ENCODE measurements around the gene SUSD4. TPM values are rescaled to one million over a fixed set of nuclear protein-coding genes. Genes with fewer than 3 reads are reported as not detected.

The SUSD4 gene
- total RNA-seq, 2 experiments from 2014 or later, result 13.0 to 13.8 TPM

DNA sequence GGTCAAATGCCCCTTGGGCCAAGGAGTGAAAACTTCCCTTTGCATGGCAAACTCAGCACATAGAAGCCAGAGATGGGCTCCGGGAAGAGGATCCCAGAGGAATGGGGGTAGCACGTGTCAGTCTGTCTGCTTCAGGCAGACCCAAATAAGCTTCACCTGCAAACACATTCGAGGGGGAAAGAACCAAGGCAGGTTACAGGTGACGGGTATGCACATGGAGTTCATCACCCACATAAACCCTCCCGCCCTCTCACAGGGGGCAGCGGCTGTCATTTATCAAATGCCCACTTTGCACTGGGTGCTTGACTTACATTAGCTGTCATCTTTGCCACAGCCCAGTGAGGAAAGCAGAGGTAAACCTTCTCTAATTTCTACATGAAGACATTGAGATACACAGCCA lies 147.9 kb downstream of the SUSD4 start:
- Histone ChIP-seq H3K4me1 (ENCODE audit: insufficient read depth, low read length) (no peaks in the 10 kb centered on the region), H3K9me3 (ENCODE audit: control insufficient read depth in 1 of 2, insufficient read depth in 1 of 2, low read length in 2 of 2) (peaks cover 3 to 18% of the 10 kb centered on the region in 2 experiments), H3K27ac (ENCODE audit: low read depth in 1 of 2, low read length in 2 of 2) (no peak overlapping the region), H3K36me3 (ENCODE audit: insufficient read depth, low read length) (no peaks in the 10 kb centered on the region), H3K27me3 (ENCODE audit: control insufficient read depth in 1 of 2, insufficient read depth in 2 of 2, low read length in 2 of 2) (no peaks in the 10 kb centered on the region), H3K4me3 (ENCODE audit: low read length) (no peak overlapping the region)
- H3K4me3 Mint-ChIP-seq, result no peak overlapping the region
- TF ChIP-seq, protein P1, sequence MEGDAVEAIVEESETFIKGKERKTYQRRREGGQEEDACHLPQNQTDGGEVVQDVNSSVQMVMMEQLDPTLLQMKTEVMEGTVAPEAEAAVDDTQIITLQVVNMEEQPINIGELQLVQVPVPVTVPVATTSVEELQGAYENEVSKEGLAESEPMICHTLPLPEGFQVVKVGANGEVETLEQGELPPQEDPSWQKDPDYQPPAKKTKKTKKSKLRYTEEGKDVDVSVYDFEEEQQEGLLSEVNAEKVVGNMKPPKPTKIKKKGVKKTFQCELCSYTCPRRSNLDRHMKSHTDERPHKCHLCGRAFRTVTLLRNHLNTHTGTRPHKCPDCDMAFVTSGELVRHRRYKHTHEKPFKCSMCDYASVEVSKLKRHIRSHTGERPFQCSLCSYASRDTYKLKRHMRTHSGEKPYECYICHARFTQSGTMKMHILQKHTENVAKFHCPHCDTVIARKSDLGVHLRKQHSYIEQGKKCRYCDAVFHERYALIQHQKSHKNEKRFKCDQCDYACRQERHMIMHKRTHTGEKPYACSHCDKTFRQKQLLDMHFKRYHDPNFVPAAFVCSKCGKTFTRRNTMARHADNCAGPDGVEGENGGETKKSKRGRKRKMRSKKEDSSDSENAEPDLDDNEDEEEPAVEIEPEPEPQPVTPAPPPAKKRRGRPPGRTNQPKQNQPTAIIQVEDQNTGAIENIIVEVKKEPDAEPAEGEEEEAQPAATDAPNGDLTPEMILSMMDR (IDR thresholded peaks at IDR 0.05), result no peak
- peaks cover 21% of the 10 kb centered on the region for H3K36me3 Mint-ChIP-seq (ENCODE audit: low read depth)
- H3K4me1 Mint-ChIP-seq (ENCODE audit: low read depth), result no peaks in the 10 kb centered on the region
- H3K27me3 Mint-ChIP-seq, result no peaks in the 10 kb centered on the region
- intact Hi-C loops (cut with DNase I, micrococcal nuclease), result no loop called here
- ATAC-seq (ENCODE audit: poor library complexity) (no peak), DNase-seq (no peak)
- H3K27ac Mint-ChIP-seq, result no peak overlapping the region
- ChIA-PET POLR2A (no interaction called here), CTCF (no interaction called here)
- H3K9me3 Mint-ChIP-seq, result peaks cover 4% of the 10 kb centered on the region

DNA sequence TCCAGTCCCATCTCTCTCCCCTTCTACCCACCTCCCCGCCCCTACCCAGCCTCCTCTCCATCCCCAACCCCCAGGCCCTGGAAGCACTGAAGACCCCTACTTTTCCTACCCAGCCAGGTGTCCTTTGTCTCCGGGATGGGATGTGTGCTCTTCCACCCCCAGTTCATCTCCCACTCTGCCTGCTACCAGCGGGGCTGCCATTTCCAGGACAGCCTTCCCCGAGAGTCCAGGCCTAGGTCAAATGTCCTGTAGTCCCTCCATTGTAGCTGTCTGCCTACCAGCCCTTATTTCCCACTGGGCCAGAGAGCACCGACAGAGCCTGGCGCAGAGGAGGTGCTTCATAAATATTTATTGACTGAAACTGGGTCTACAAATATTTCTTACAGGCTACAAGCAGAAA lies 148.9 kb downstream of the SUSD4 start:
- DNase-seq (no peak), ATAC-seq (ENCODE audit: poor library complexity) (no peak)
- Histone ChIP-seq H3K27me3 (ENCODE audit: control insufficient read depth in 1 of 2, insufficient read depth in 2 of 2, low read length in 2 of 2) (no peaks in the 10 kb centered on the region), H3K4me1 (ENCODE audit: insufficient read depth, low read length) (no peaks in the 10 kb centered on the region), H3K27ac (ENCODE audit: low read depth in 1 of 2, low read length in 2 of 2) (no peak overlapping the region), H3K4me3 (ENCODE audit: low read length) (no peak overlapping the region), H3K36me3 (ENCODE audit: insufficient read depth, low read length) (no peaks in the 10 kb centered on the region), H3K9me3 (ENCODE audit: control insufficient read depth in 1 of 2, insufficient read depth in 1 of 2, low read length in 2 of 2) (peaks cover 3 to 18% of the 10 kb centered on the region in 2 experiments)
- Mint-ChIP-seq H3K9me3 (peaks cover 4% of the 10 kb centered on the region), H3K36me3 (ENCODE audit: low read depth) (peaks cover 10% of the 10 kb centered on the region), H3K27ac (no peak overlapping the region), H3K27me3 (no peaks in the 10 kb centered on the region), H3K4me3 (no peak overlapping the region), H3K4me1 (ENCODE audit: low read depth) (no peaks in the 10 kb centered on the region)
- intact Hi-C loops (cut with DNase I, micrococcal nuclease), result no loop called here
- CTCF ChIA-PET, result no interaction called here
- POLR2A ChIA-PET, result no interaction called here
- TF ChIP-seq, protein P1 (IDR thresholded peaks at IDR 0.05), result no peak

DNA sequence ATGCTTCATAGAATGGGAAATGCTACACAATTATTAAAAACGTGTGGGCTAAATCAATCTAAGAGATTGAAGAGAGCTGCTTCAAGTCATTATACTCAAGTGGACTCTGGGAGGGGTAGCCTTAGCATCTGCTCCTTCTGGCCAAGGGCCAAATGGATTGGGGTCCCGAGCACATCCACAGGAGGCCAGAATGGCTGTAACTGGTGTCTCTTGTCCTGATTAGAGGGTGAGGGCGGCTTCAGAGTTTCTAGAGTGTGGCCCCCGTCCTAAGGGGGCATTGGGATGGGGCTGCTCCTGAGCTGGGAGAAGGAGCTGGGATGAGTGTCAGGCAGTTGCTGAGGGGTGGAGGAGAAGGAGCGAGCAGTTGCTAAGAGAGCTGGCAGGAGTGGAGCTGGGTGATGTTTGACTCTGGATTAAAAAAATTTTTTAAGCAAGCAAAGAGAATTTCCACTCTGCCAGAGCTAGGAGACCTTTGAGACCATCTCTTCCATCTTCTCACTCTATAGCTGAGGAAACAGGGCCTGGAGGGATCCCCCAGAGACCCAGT lies 149.6 kb downstream of the SUSD4 start:
- ATAC-seq (ENCODE audit: poor library complexity), result no peak
- H3K27ac Mint-ChIP-seq, result no peak overlapping the region
- POLR2A ChIA-PET, result no interaction called here
- peaks cover 6% of the 10 kb centered on the region for H3K36me3 Mint-ChIP-seq (ENCODE audit: low read depth)
- no peaks in the 10 kb centered on the region for H3K4me1 Mint-ChIP-seq (ENCODE audit: low read depth)
- peaks cover under 1 to 15% of the 10 kb centered on the region in 2 experiments for H3K9me3 ChIP-seq (ENCODE audit: control insufficient read depth in 1 of 2, insufficient read depth in 1 of 2, low read length in 2 of 2)
- no peak overlapping the region for H3K4me3 Mint-ChIP-seq
- no peak for DNase-seq
- no peaks in the 10 kb centered on the region for H3K27me3 ChIP-seq (ENCODE audit: control insufficient read depth in 1 of 2, insufficient read depth in 2 of 2, low read length in 2 of 2)
- CTCF ChIA-PET, result no interaction called here
- peaks cover 4% of the 10 kb centered on the region for H3K9me3 Mint-ChIP-seq
- H3K36me3 ChIP-seq (ENCODE audit: insufficient read depth, low read length), result no peaks in the 10 kb centered on the region
- TF ChIP-seq, protein P1 (IDR thresholded peaks at IDR 0.05), result no peak
- H3K4me3 ChIP-seq (ENCODE audit: low read length), result no peak overlapping the region
- intact Hi-C loops (cut with DNase I, micrococcal nuclease), result no loop called here
- no peaks in the 10 kb centered on the region for H3K4me1 ChIP-seq (ENCODE audit: insufficient read depth, low read length)
- H3K27ac ChIP-seq (ENCODE audit: low read depth in 1 of 2, low read length in 2 of 2), result no peak overlapping the region
- no peaks in the 10 kb centered on the region for H3K27me3 Mint-ChIP-seq
